GM12878 (cell line): ENCODE data around the gene COL4A3. TPM values are rescaled to one million over a fixed set of nuclear protein-coding genes. Genes with fewer than 3 reads are reported as not detected.

Experiments used
- BHLHE40 ChIP-seq, 2 experiments: fragments of 450-650 bp in 1 of 2; IDR thresholded peaks; 2 replicates each; pipeline ENCODE4 v1.6.1; 2011 to 2017; ENCODE audit warnings: low read depth in 2 of 2, borderline replicate concordance in 1 of 2, improper control_type of control experiment in 1 of 2, low read length in 1 of 2, mild to moderate bottlenecking in 1 of 2
- CREB1 ChIP-seq: IDR thresholded peaks from 2 replicates; pipeline ENCODE4 v1.6.1; 2012; ENCODE audit warnings: low read depth, mild to moderate bottlenecking, inconsistent platforms
- CUX1 ChIP-seq: IDR thresholded peaks from 2 replicates; pipeline ENCODE4 v1.6.1; 2012; ENCODE audit warnings: improper control_type of control experiment, low read depth, low read length; ENCODE audit not compliant: insufficient replicate concordance
- E2F8 ChIP-seq: fragments of 450-650 bp; IDR thresholded peaks from 2 replicates; pipeline ENCODE4 v1.6.1; 2018; ENCODE audit warnings: mild to moderate bottlenecking, low read depth, moderate library complexity; ENCODE audit not compliant: partially characterized antibody
- EGR1 ChIP-seq, 2 experiments: IDR thresholded peaks; 1 replicate in 1 of 2; 2 replicates in 1 of 2; pipeline ENCODE4 v1.6.1; 2011 to 2012; ENCODE audit warnings: low read depth in 2 of 2, low read length in 2 of 2, borderline replicate concordance in 1 of 2, mild to moderate bottlenecking in 1 of 2, moderate library complexity in 1 of 2
- IRF4 ChIP-seq: IDR thresholded peaks from 2 replicates; pipeline ENCODE4 v1.6.1; 2011; ENCODE audit warnings: low read depth, low read length
- NFIC ChIP-seq: IDR thresholded peaks from 2 replicates; pipeline ENCODE4 v1.6.1; 2012; ENCODE audit warnings: low read depth, mild to moderate bottlenecking, inconsistent platforms, low read length, moderate library complexity
- PAX5 ChIP-seq: IDR thresholded peaks from 2 replicates; pipeline ENCODE4 v1.6.1; 2011; ENCODE audit warnings: low read depth, low read length, borderline replicate concordance
- SMARCA5 ChIP-seq: fragments of 450-650 bp; IDR thresholded peaks from 2 replicates; pipeline ENCODE4 v1.6.1; 2017; ENCODE audit warnings: mild to moderate bottlenecking
- SREBF1 ChIP-seq: IDR thresholded peaks from 2 replicates; pipeline ENCODE4 v1.6.1; 2012; ENCODE audit warnings: mild to moderate bottlenecking, low read length
- SRF ChIP-seq, 2 experiments: IDR thresholded peaks; 2 replicates each; pipeline ENCODE4 v1.6.1; 2011; ENCODE audit warnings: low read depth in 2 of 2, low read length in 2 of 2, mild to moderate bottlenecking in 1 of 2, moderate library complexity in 1 of 2
- polyA plus RNA-seq, 11 experiments: library from polyadenylated mRNA; depleted of rRNA in 4 of 11; unstranded in 6 of 11; stranded (reverse) in 5 of 11; fragments of >200 nt; fragmentation: Nextera tagmentation in 4 of 11; fragmentation: Illumina TruSeq in 1 of 11; extraction: Ambion mirVana in 4 of 11; extraction: Trizol in 1 of 11; gene quantifications; 1 replicate in 1 of 11; 2 replicates in 10 of 11; pipeline versions ENCODE4 v1.2.1 to v1.2.3, GENCODE V29; 2011 to 2016; ENCODE audit warnings: inconsistent platforms in 2 of 11, missing spikeins in 2 of 11, low read depth in 1 of 11
- total RNA-seq, 4 experiments: library from RNA; depleted of rRNA in 3 of 4; stranded (reverse); fragments of >200 nt in 3 of 4; fragmentation: Illumina TruSeq in 1 of 4; extraction: Trizol in 1 of 4; gene quantifications; 2 replicates each; pipeline versions ENCODE4 v1.2.1 to v1.2.3, GENCODE V29; 2013 to 2021

COL4A3 gene
- total and polyA plus RNA-seq, 10 of the 15 experiments (the other 5 are each of a cell fraction or from before 2014, with no cell fraction given): 0.34 to 10.5 (median 3.8) TPM

GRCh38 chr2:227153307-227153706, 11.1 kb upstream of the COL4A3 start (continued):
- TF ChIP-seq E2F8: no peak
- no peak for TF ChIP-seq BHLHE40 (IDR thresholded peaks at IDR 0.05; ENCODE audit: borderline replicate concordance in 1 of 2, low read depth in 2 of 2, low read length in 1 of 2)
- no peak for TF ChIP-seq CUX1
- no peak for TF ChIP-seq SMARCA5
- TF ChIP-seq SREBF1: no peak
- TF ChIP-seq EGR1 (IDR thresholded peaks at IDR 0.05; ENCODE audit: borderline replicate concordance in 1 of 2, low read depth in 2 of 2, low read length in 2 of 2): no peak
- no peak for TF ChIP-seq CREB1
- TF ChIP-seq IRF4: no peak
- TF ChIP-seq PAX5: no peak
- TF ChIP-seq SRF (IDR thresholded peaks at IDR 0.05; ENCODE audit: low read depth in 2 of 2, low read length in 2 of 2): no peak
- no peak for TF ChIP-seq NFIC
